Skeletal muscle cell (primary cell): ENCODE results near the gene DYNC1H1.

Source experiments
- DNase-seq: peaks from one replicate; pipeline ENCODE4 v3.0.0-alpha.2; 2010; ENCODE audit warnings: low read depth
- H3K4me3 ChIP-seq: 2 replicates; pipeline ENCODE4 v1.5.1; 2011; ENCODE audit warnings: low read depth, mild to moderate bottlenecking, control low read depth, low read length, moderate library complexity

DYNC1H1 gene

GRCh38 chr14:101964297-101965180, at the start of gene DYNC1H1:
TSS of gene DYNC1H1 (plus strand) at chr14:101964573. CDS start at chr14:101964692, 119 bp downstream.
- peak within 1 kb of the TSS; percentile 99 for H3K4me3 ChIP-seq
- DNase-seq: peak; percentile 91

DNA sequence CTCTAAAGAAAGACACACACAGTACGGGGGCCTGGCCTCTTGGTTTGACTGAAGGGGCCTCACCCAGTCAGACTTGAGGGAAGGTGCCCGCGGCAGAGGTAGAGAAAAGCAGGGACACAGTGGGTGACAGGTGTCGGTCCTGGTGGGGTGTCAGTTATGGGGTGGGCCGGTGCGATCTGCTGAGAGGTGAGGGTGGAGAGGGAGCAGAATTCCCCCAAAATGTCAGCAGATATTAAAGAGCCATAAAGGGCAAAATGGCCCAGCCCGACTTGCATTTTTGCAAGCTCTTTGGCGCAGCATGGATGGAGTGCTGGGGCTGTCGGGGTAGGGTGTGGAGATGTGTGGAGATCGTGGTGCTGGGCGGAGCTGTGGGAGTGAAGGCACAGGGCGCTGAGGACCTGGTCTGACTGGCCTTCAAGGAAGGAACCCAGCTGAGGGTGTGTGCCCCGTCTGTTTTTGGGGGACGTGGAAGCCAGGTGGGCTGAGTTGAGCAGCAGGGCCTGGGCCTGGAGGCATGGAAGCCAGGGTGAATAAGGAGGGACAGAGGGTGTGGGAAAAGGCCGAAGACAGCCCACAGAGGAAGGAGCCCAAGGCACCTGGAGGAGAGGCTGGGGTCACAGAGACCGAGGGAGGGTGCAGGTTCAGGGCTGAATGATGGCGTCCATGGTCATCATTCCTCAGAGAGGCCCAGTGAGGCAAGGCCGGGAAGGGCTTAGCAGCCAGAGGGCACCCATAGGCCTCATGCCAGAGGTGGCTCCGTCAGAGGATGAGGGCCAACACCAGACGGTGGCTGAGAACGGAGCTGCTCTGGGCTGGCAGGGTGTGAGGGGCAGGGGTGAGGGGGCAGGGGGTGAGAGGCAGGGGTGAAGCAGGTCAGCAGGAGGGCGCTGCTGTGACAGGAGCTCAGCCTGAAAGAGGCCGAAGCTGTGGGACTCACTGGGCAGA, 48.2 kb upstream of the DYNC1H1 start:
- no peak for DNase-seq
- H3K4me3 ChIP-seq: no peak overlapping the region

DNA sequence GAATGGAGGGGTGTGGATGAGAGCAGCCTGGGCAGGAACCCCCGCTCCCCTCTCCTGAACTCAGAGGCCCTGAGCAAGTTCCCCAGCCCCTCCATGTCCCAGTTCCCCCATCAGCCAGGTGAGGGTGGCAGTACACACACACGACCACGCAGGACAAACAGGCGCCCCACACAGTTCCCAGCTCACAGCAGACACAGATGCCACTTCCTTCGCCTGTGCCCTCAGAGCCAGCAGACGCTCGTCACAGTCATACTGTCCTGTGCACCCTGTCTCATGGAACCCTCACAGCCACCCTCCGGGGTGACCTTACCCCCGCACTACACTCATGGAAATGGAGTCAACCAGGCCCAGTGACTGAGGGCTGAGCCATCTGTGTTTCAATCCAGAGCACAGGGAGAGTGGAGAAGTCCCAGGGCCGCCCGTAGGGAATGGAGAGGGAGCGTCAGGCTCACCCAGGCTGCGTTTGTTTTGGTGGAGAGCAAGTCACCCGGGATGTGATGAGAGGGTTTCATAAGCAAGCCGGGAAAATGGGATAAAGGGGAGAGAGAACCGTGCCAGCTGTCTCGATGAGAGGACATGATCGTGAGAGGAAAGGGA, 47.5 kb upstream of the DYNC1H1 start:
- DNase-seq: no peak
- H3K4me3 ChIP-seq: no peak overlapping the region

GRCh38 chr14:101917413-101918017, 46.9 kb upstream of the DYNC1H1 start:
- no peak for DNase-seq
- no peak overlapping the region for H3K4me3 ChIP-seq

DNA sequence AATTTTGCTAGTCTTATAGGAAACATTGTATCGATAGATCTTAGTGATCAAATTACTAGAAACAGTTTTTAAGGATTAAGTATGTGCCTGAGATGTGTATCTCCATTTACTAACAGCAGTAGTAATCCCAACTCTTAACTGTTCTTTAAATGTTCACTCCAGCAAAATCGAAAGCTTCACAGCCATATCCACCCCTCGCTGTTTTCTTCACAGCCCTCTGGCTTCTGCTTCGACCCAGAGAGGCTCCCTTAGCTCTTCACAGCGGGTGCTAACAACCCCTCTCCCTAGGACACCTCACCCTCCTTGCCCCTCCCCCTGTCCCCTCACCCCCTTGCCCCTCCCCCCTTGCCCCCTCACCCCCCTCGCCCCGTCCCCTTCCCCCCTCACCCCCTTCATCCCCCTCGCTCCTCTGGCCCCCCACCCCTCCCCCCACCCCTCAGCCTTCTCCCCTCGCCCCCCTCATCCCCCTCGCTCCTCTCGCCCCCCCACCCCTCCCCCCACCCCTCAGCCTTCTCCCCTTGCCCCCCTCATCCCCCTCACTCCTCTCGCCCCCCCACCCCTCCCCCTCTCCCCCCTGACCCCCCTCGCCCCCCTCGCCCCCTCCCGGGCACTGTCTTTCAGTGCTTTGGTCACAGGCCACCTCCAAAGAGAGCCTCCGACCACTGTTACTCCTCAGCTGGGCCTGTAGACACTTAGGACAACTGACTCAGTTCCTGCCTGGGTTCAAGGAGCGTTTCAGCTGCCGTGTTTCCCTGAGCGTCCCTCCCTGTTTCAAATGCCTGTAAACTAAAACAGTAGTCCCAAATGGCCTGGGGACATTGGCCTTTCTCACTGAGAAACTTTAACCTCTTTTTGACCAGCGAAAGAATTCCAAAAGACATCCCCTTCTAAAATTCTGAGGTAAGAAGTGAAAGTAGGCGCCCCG, 46.0 kb upstream of the DYNC1H1 start:
- DNase-seq: no peak
- H3K4me3 ChIP-seq: no peak overlapping the region

GRCh38 chr14:101920271-101920670, 44.1 kb upstream of the DYNC1H1 start:
- H3K4me3 ChIP-seq: no peak overlapping the region
- no peak for DNase-seq

- DNase-seq: no peak
Observed at GRCh38 chr14:101922866-101923265, 41.5 kb upstream of the DYNC1H1 start.

GRCh38 chr14:101925152-101925551, 39.2 kb upstream of the DYNC1H1 start:
- no peak for DNase-seq
- H3K4me3 ChIP-seq: no peak overlapping the region

More at GRCh38 chr14:101922866-101923265, 41.5 kb upstream of the DYNC1H1 start:
- no peak overlapping the region for H3K4me3 ChIP-seq

DNA sequence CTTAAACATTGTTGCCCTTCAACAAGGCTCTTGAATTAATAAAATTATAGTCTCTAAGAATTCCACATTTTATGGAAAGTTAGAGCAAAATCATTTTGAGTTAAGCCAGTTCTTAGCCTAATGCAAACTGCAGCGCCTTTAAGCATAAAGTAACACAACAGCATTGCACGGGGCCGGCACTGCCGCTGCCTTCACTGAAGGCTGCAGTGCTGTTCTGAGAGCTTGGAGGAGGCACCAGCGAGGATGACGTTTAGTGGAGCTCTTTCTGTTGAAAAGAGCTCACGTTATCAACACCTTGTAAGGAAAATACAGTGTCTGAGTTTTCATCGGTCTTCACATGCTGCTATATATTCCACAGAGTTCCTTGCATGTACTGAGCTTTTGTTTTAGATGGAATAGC, 38.3 kb upstream of the DYNC1H1 start:
- DNase-seq: no peak
- H3K4me3 ChIP-seq: no peak overlapping the region

DNA sequence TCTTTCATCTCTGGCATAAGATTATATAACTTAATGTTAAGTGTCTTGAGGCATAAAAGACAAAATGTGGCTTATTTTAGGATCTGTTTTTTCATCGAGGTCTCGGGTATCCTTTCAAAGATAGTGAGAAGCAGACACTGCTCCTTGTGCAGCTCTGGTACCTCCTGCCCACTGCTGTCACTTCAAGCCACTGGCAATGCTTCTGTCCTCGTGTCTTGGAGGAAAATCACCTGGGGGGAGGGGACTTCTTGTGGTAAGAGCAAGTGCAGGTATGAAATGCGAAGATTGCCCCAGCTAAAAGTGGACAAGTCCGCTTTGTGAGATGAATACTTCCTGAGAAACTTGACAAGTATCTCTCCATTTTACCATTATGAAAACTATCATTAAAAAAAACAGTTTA, 37.8 kb upstream of the DYNC1H1 start:
- H3K4me3 ChIP-seq: no peak overlapping the region
- DNase-seq: no peak

DNA sequence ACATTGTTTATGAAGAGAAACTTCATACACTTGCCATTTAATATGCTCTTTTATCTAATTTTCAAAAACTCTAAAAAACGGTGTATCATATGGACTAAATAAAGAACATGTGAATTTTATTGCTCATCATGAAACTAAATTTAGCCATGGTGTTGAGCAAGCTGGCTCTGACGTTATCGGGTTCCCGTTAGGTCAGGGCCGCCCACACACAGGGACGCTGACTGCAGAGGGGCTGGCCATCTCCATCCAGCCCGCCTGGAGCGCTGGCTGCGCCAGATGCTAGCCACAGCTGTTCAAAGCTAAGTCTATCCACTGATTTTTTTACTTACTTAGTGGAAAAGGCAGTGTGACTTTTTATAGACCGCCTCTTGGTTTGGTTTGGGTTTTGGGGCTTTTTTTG, 36.5 kb upstream of the DYNC1H1 start:
- no peak overlapping the region for H3K4me3 ChIP-seq
- peak; percentile 91 for DNase-seq

DNA sequence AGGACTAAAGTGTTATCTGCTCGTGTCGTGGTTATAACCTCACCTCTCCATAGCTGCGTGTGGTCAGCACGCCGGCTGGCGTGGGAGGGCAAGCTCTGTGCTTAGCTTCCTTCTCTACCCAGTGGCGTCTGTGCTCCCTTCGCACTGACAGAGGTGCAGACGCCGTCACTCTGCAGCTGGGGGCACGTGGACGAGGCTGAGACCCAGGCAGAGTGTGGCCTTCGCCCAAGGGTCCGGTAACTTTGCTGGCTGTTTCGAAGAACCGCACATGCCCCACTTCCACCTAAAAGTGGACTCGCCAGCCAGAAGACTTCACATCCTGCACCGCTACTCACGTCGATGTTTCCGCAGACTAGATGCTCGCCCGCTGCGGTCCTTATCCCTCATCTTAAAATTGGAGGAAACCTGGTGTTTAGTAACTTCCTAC, 35.9 kb upstream of the DYNC1H1 start:
- DNase-seq: no peak
- no peak overlapping the region for H3K4me3 ChIP-seq

DNA sequence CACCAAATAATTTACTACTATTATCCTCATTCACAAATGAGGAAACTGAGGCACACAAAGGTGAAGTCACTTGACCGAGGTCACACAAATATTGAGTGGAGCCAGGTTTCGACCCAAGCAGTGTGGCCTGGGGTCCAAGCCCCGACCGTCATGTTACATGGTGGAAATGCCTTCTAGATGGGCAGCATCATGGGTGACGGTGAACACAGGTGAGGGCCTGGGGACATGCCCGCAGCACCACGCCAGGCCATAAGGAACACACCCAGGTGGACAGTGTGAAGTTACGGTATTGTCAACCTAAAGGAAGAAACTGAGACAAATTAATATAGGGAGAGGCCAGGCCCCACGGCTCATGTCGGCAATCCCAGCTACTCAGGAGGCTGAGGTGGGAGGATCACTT, 35.3 kb upstream of the DYNC1H1 start:
- no peak overlapping the region for H3K4me3 ChIP-seq

DNA sequence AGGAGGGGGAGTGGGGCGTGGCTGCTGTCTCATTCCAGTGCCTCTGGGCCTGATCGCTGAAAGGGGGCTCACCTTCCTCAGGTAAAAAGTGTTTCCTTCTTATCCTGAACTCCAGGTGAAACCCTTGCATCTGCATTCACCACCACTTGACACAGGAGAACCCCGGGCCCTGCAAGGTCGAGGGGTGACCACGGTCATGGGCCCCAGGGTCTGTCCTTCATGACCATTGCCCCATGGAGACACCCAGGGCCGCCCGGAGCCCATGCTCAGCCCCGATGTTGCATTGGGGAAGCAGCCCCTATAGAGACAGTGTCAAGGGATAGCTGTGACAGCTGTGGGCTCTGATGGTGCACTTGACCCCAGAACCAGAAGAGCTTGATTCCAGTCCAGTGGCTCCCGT, 34.4 kb upstream of the DYNC1H1 start:
- no peak for DNase-seq
- H3K4me3 ChIP-seq: no peak overlapping the region

More for the DNA sequence above, 35.3 kb upstream of the DYNC1H1 start:
- DNase-seq: no peak

GRCh38 chr14:101932673-101933072, 31.7 kb upstream of the DYNC1H1 start:
- no peak overlapping the region for H3K4me3 ChIP-seq
- DNase-seq: no peak

GRCh38 chr14:101933209-101933608, 31.2 kb upstream of the DYNC1H1 start:
- no peak for DNase-seq
- no peak overlapping the region for H3K4me3 ChIP-seq

DNA sequence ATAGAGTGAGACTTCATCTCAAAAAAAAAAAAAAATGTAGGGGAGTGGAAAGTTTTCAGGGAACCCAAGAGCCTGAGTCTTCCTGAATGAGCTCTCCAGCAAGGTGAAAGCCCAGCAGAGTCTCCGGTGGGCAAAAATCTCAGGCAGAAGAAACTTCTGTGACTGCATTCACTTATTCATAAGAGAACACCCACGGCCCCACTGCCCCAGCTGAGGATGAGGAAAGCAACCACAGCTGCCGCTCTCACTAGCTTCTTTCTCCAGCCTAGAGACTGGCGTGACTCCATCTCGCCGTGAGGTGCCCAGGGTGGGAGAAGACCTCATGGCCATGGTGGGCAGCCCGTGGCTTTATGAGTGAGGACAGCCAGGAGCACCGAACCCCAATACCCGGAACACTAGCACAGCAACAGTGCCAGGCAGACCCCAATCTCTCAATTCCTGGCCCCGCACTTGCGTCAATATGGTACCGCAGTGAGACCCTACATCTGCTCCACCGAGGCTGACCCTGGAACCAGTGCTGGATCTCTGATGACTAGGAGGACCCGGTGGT, 29.7 kb upstream of the DYNC1H1 start:
- no peak for DNase-seq
- H3K4me3 ChIP-seq: no peak overlapping the region
